WTC11 (cell line): ENCODE results near the gene FAM136A. TPM values are rescaled to one million over a fixed set of nuclear protein-coding genes. Genes with fewer than 3 reads are reported as not detected.
A peak's percentile ranks its signal among the peaks of the same experiment; 100 is the strongest.

Source experiments
- ATAC-seq: fragments of 200-7000 bp; cut with Tn5 transposase; 2 replicates; pipeline ENCODE4 v1.10.0; 2021; ENCODE audit warnings: mild to moderate bottlenecking, moderate library complexity
- CTCF ChIA-PET: fragments of 300-600 bp; sonication (Branson Sonifier 250); formaldehyde crosslinking; loops from one replicate; lab custom pipeline; 2021; ENCODE audit warnings: antibody characterized with exemption; lab: Charles Lee
- POLR2A ChIA-PET: fragments of 350-600 bp; sonication (Branson Sonifier 250); formaldehyde crosslinking; loops from one replicate; lab custom pipeline; 2021; ENCODE audit warnings: antibody characterized with exemption; lab: Charles Lee
- DNase-seq: peaks from one replicate; pipeline ENCODE4 v3.0.0; 2021; ENCODE audit warnings: low spot score
- H3K27ac Mint-ChIP-seq: 2 replicates; pipeline ENCODE4 v1.8.0; 2021; ENCODE audit warnings: mixed read lengths
- H3K27me3 Mint-ChIP-seq: 2 replicates; pipeline ENCODE4 v1.8.0; 2021; ENCODE audit warnings: low read depth, mild to moderate bottlenecking, moderate library complexity, mixed read lengths
- H3K36me3 Mint-ChIP-seq: 2 replicates; pipeline ENCODE4 v1.8.0; 2021; ENCODE audit warnings: mixed read lengths
- H3K4me1 Mint-ChIP-seq: 2 replicates; pipeline ENCODE4 v1.8.0; 2022; ENCODE audit warnings: mixed read lengths
- H3K4me3 Mint-ChIP-seq: 2 replicates; pipeline ENCODE4 v1.8.0; 2021; ENCODE audit warnings: mild to moderate bottlenecking, moderate library complexity, mixed read lengths
- H3K9me3 Mint-ChIP-seq: 2 replicates; pipeline ENCODE4 v1.8.0; 2021; ENCODE audit warnings: mixed read lengths
- ARID4B ChIP-seq: sonication (generic); formaldehyde crosslinking; IDR thresholded peaks from 2 replicates; pipeline ENCODE4 v1.8.0; 2023; ENCODE audit warnings: missing genetic modification reagents, mild to moderate bottlenecking, borderline replicate concordance
- ATF2 ChIP-seq: sonication (generic); formaldehyde crosslinking; IDR thresholded peaks from 2 replicates; pipeline ENCODE4 v1.8.1; 2022; ENCODE audit warnings: low read depth, missing genetic modification reagents, borderline replicate concordance
- E2F5 ChIP-seq: sonication (generic); formaldehyde crosslinking; IDR thresholded peaks from 2 replicates; pipeline ENCODE4 v1.8.1; 2022; ENCODE audit warnings: mild to moderate bottlenecking, moderate library complexity, missing genetic modification reagents
- ERG ChIP-seq: fragments of 250-450 bp; sonication (Bioruptor Pico); IDR thresholded peaks from 2 replicates; pipeline ENCODE4 v1.8.0; 2021; ENCODE audit warnings: mild to moderate bottlenecking
- ETV6 ChIP-seq: sonication (generic); formaldehyde crosslinking; IDR thresholded peaks from 2 replicates; pipeline ENCODE4 v1.8.1; 2022; ENCODE audit warnings: mild to moderate bottlenecking, missing genetic modification reagents
- IRF2 ChIP-seq: sonication (generic); formaldehyde crosslinking; IDR thresholded peaks from 2 replicates; pipeline ENCODE4 v1.8.0; 2022; ENCODE audit warnings: low read depth, missing genetic modification reagents, borderline replicate concordance
- JAZF1 ChIP-seq: fragments of 250-450 bp; sonication (Bioruptor Pico); IDR thresholded peaks from 2 replicates; pipeline ENCODE4 v1.9.0; 2021; ENCODE audit warnings: moderate library complexity, mild to moderate bottlenecking, inconsistent platforms
- JUN ChIP-seq: sonication (generic); formaldehyde crosslinking; IDR thresholded peaks from 2 replicates; pipeline ENCODE4 v1.8.0; 2023; ENCODE audit warnings: mild to moderate bottlenecking, missing genetic modification reagents
- NFATC4 ChIP-seq: fragments of 250-450 bp; sonication (Bioruptor Pico); IDR thresholded peaks from 2 replicates; pipeline ENCODE4 v1.9.0; 2021; ENCODE audit warnings: mild to moderate bottlenecking
- PRRX2 ChIP-seq: fragments of 250-450 bp; sonication (Bioruptor Pico); IDR thresholded peaks from 2 replicates; pipeline ENCODE4 v1.8.0; 2021; ENCODE audit warnings: mild to moderate bottlenecking
- SP1 ChIP-seq: sonication (generic); formaldehyde crosslinking; conservative IDR thresholded peaks from 2 replicates; pipeline ENCODE4 v1.8.1; 2022; ENCODE audit warnings: missing genetic modification reagents
- STAT6 ChIP-seq: sonication (generic); formaldehyde crosslinking; conservative IDR thresholded peaks from 2 replicates; pipeline ENCODE4 v1.8.1; 2023; ENCODE audit warnings: mild to moderate bottlenecking, low read depth, missing genetic modification reagents, moderate library complexity
- TCF7 ChIP-seq: sonication (generic); formaldehyde crosslinking; IDR thresholded peaks from 2 replicates; pipeline ENCODE4 v1.8.0; 2022; ENCODE audit warnings: mild to moderate bottlenecking, low read depth, missing genetic modification reagents, moderate library complexity
- TEAD1 ChIP-seq: sonication (generic); formaldehyde crosslinking; IDR thresholded peaks from 2 replicates; pipeline ENCODE4 v1.8.0; 2022; ENCODE audit warnings: mild to moderate bottlenecking, missing genetic modification reagents
- TEAD4 ChIP-seq: sonication (generic); formaldehyde crosslinking; IDR thresholded peaks from 2 replicates; pipeline ENCODE4 v1.8.0; 2022; ENCODE audit warnings: mild to moderate bottlenecking, missing genetic modification reagents
- USF1 ChIP-seq: sonication (generic); formaldehyde crosslinking; IDR thresholded peaks from 2 replicates; pipeline ENCODE4 v1.8.0; 2022; ENCODE audit warnings: mild to moderate bottlenecking, missing genetic modification reagents
- ZMAT4 ChIP-seq: fragments of 250-450 bp; sonication (Bioruptor Pico); IDR thresholded peaks from 2 replicates; pipeline ENCODE4 v1.9.0; 2021; ENCODE audit warnings: mild to moderate bottlenecking
- ZNF121 ChIP-seq: sonication (generic); formaldehyde crosslinking; IDR thresholded peaks from 2 replicates; pipeline ENCODE4 v1.8.0; 2023; ENCODE audit warnings: missing genetic modification reagents
- ZNF138 ChIP-seq: sonication (generic); formaldehyde crosslinking; conservative IDR thresholded peaks from 2 replicates; pipeline ENCODE4 v1.8.1; 2022; ENCODE audit warnings: mild to moderate bottlenecking, moderate library complexity, missing genetic modification reagents
- ZNF263 ChIP-seq: sonication (generic); formaldehyde crosslinking; IDR thresholded peaks from 2 replicates; pipeline ENCODE4 v1.8.1; 2022; ENCODE audit warnings: low read depth, mild to moderate bottlenecking, moderate library complexity, missing genetic modification reagents
- total RNA-seq: library from RNA; stranded (reverse); gene quantifications from 3 replicates; pipeline ENCODE4 v1.2.3, GENCODE V29; 2021

The FAM136A gene
- total RNA-seq, 1 experiment from 2014 or later = 83.9 TPM

GRCh38 chr2:70258532-70258875 lies 43.4 kb downstream of the FAM136A start:
- H3K27me3 Mint-ChIP-seq = no peaks in the 10 kb centered on the region
- H3K27ac Mint-ChIP-seq = no peak overlapping the region

GRCh38 chr2:70255637-70256314 lies 46.1 kb downstream of the FAM136A start:
- no peak for DNase-seq
- Mint-ChIP-seq H3K4me1 (peaks cover 12% of the 10 kb centered on the region), H3K27me3 (no peaks in the 10 kb centered on the region), H3K36me3 (peaks cover 6% of the 10 kb centered on the region), H3K4me3 (no peak overlapping the region), H3K9me3 (no peaks in the 10 kb centered on the region), H3K27ac (no peak overlapping the region)
- CTCF ChIA-PET = interaction anchor here (0.7 kb wide), 1 partner anchor 38 kb away, joined by 3 read pairs; the partner anchor contains the start of gene SNRPG
- ATAC-seq = no peak
- POLR2A ChIA-PET = no interaction called here
- TF ChIP-seq ETV6 (CRISPR knock-in tag) = no peak
- TF ChIP-seq SP1 (CRISPR knock-in tag) = no peak
- no peak for TF ChIP-seq JAZF1 (CRISPR knock-in tag)
- no peak for TF ChIP-seq E2F5 (CRISPR knock-in tag)
- no peak for TF ChIP-seq ATF2 (CRISPR knock-in tag)
- TF ChIP-seq TCF7 (CRISPR knock-in tag) = no peak
- no peak for TF ChIP-seq TEAD1 (CRISPR knock-in tag)
- TF ChIP-seq ZNF121 (CRISPR knock-in tag) = no peak
- TF ChIP-seq JUN (CRISPR knock-in tag) = no peak
- no peak for TF ChIP-seq ZNF263 (CRISPR knock-in tag)
- TF ChIP-seq USF1 (CRISPR knock-in tag) = no peak
- no peak for TF ChIP-seq PRRX2 (CRISPR knock-in tag)
- TF ChIP-seq STAT6 (CRISPR knock-in tag) = no peak
- TF ChIP-seq ERG (CRISPR knock-in tag) = no peak

More at GRCh38 chr2:70258532-70258875, 43.4 kb downstream of the FAM136A start:
- Mint-ChIP-seq H3K4me3 (peak overlapping the region; percentile 82), H3K9me3 (no peaks in the 10 kb centered on the region), H3K36me3 (peaks cover 22% of the 10 kb centered on the region), H3K4me1 (peaks cover 15% of the 10 kb centered on the region)
- ATAC-seq (peak; percentile 4), DNase-seq (peak; percentile 42)
- ChIA-PET CTCF (interaction anchor here (1.1 to 2.0 kb wide), 5 partner anchors 26 to 359 kb away, joined by 3 to 10 read pairs (median 6); partner anchors contain the start of genes C2orf42 and SNRPG), POLR2A (interaction anchor here (0.5 to 2.2 kb wide), 8 partner anchors 10 to 201 kb away, joined by 3 to 31 read pairs (median 6); partner anchors contain the start of genes SNRPG and TIA1)
- no peak for TF ChIP-seq NFATC4 (CRISPR knock-in tag)
- no peak for TF ChIP-seq ZNF138 (CRISPR knock-in tag)
- no peak for TF ChIP-seq ARID4B (CRISPR knock-in tag)
- no peak for TF ChIP-seq ZMAT4 (CRISPR knock-in tag)
- TF ChIP-seq TEAD4 (CRISPR knock-in tag) = no peak
- TF ChIP-seq IRF2 (CRISPR knock-in tag) = no peak
